ENCODE data around the gene AIP.

Gene AIP

GRCh38 chr11:67466962-67467771 is 15.7 kb upstream of the AIP start:
- TF ChIP-seq EZH2 (IDR thresholded peaks at IDR 0.05; ENCODE audit: borderline replicate concordance, low read depth, low read length, severe bottlenecking), result no peak
- TF ChIP-seq, protein P1, sequence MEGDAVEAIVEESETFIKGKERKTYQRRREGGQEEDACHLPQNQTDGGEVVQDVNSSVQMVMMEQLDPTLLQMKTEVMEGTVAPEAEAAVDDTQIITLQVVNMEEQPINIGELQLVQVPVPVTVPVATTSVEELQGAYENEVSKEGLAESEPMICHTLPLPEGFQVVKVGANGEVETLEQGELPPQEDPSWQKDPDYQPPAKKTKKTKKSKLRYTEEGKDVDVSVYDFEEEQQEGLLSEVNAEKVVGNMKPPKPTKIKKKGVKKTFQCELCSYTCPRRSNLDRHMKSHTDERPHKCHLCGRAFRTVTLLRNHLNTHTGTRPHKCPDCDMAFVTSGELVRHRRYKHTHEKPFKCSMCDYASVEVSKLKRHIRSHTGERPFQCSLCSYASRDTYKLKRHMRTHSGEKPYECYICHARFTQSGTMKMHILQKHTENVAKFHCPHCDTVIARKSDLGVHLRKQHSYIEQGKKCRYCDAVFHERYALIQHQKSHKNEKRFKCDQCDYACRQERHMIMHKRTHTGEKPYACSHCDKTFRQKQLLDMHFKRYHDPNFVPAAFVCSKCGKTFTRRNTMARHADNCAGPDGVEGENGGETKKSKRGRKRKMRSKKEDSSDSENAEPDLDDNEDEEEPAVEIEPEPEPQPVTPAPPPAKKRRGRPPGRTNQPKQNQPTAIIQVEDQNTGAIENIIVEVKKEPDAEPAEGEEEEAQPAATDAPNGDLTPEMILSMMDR (IDR thresholded peaks at IDR 0.05; ENCODE audit: borderline replicate concordance, extremely low read depth, low read length, poor library complexity, severe bottlenecking), result no peak
- ATAC-seq (ENCODE audit: insufficient read depth, low read depth) (no peak), DNase-seq (peak; percentile 4)
- H3K4me1 ChIP-seq (ENCODE audit: insufficient read depth, low read length), result peaks cover 54% of the 10 kb centered on the region
- H3K27ac ChIP-seq (ENCODE audit: low read length), result peak overlapping the region; percentile 87
- no peaks in the 10 kb centered on the region for H4K20me1 ChIP-seq (ENCODE audit: insufficient read depth, low read length)
- peak overlapping the region; percentile 95 for H3K9ac ChIP-seq (ENCODE audit: low read depth, low read length)
- H3K79me2 ChIP-seq (ENCODE audit: insufficient read depth, low read length), result peaks cover 38% of the 10 kb centered on the region
- H2AFZ ChIP-seq (ENCODE audit: low read depth, low read length), result no peak overlapping the region
- H3K36me3 ChIP-seq (ENCODE audit: insufficient read depth, low read length), result peaks cover 12% of the 10 kb centered on the region; the same call in 1 of the 2 replicates
- H3K27me3 ChIP-seq (ENCODE audit: insufficient read depth, low read length, poor library complexity), result no peaks in the 10 kb centered on the region
- H3K9me3 ChIP-seq (ENCODE audit: insufficient read depth, low read length, severe bottlenecking), result no peaks in the 10 kb centered on the region
- peak overlapping the region in 1 of 2 experiments; percentile 60; a peak in 2 of 4 replicates for H3K4me3 ChIP-seq (ENCODE audit: low read depth in 1 of 2, low read length in 2 of 2)
- peak overlapping the region; percentile 98 for H3K4me2 ChIP-seq (ENCODE audit: insufficient read depth, low read length)

- Histone ChIP-seq H3K9ac (ENCODE audit: low read depth, low read length) (peak overlapping the region; percentile 95), H3K4me1 (ENCODE audit: insufficient read depth, low read length) (peaks cover 54% of the 10 kb centered on the region)
Measured at GRCh38 chr11:67468056-67468455, 14.8 kb upstream of the AIP start.

DNA sequence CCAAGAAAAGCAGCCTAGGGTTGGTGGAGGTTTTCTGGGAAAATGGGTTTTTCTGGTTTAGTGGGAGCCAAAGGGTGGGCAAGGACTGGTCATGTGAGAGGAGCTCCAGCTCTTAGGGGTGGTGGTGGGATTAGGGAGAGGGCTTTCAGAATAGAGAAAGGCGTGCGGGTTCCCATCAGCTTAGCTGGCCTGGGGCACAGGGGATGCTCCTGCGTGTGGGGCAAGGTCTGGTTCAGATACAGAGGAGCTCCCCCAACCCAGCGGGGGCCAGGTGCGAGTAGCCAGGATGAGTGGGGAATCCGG is 14.4 kb upstream of the AIP start:
- Histone ChIP-seq H3K79me2 (ENCODE audit: insufficient read depth, low read length) (peaks cover 38% of the 10 kb centered on the region), H2AFZ (ENCODE audit: low read depth, low read length) (peak overlapping the region; percentile 74), H3K4me1 (ENCODE audit: insufficient read depth, low read length) (peaks cover 54% of the 10 kb centered on the region), H3K4me2 (ENCODE audit: insufficient read depth, low read length) (peak overlapping the region; percentile 98), H4K20me1 (ENCODE audit: insufficient read depth, low read length) (no peaks in the 10 kb centered on the region), H3K36me3 (ENCODE audit: insufficient read depth, low read length) (peaks cover 12% of the 10 kb centered on the region; the same call in 1 of the 2 replicates), H3K27me3 (ENCODE audit: insufficient read depth, low read length, poor library complexity) (no peaks in the 10 kb centered on the region), H3K9me3 (ENCODE audit: insufficient read depth, low read length, severe bottlenecking) (no peaks in the 10 kb centered on the region), H3K27ac (ENCODE audit: low read length) (peak overlapping the region; percentile 87), H3K9ac (ENCODE audit: low read depth, low read length) (peak overlapping the region; percentile 95), H3K4me3 (ENCODE audit: low read depth in 1 of 2, low read length in 2 of 2) (peak overlapping the region; percentile 60 to 90)
- DNase-seq, result no peak
- ATAC-seq (ENCODE audit: insufficient read depth, low read depth), result peak; percentile 10
- TF ChIP-seq, protein P1 (IDR thresholded peaks at IDR 0.05; ENCODE audit: borderline replicate concordance, extremely low read depth, low read length, poor library complexity, severe bottlenecking), result no peak
- TF ChIP-seq EZH2 (IDR thresholded peaks at IDR 0.05; ENCODE audit: borderline replicate concordance, low read depth, low read length, severe bottlenecking), result no peak

More at GRCh38 chr11:67468056-67468455, 14.8 kb upstream of the AIP start:
- H4K20me1 ChIP-seq (ENCODE audit: insufficient read depth, low read length), result no peaks in the 10 kb centered on the region
- H3K36me3 ChIP-seq (ENCODE audit: insufficient read depth, low read length), result peaks cover 12% of the 10 kb centered on the region; the same call in 1 of the 2 replicates
- H3K79me2 ChIP-seq (ENCODE audit: insufficient read depth, low read length), result peaks cover 38% of the 10 kb centered on the region
- no peaks in the 10 kb centered on the region for H3K9me3 ChIP-seq (ENCODE audit: insufficient read depth, low read length, severe bottlenecking)
- peak overlapping the region; percentile 60 to 90 for H3K4me3 ChIP-seq (ENCODE audit: low read depth in 1 of 2, low read length in 2 of 2)
- ATAC-seq (ENCODE audit: insufficient read depth, low read depth), result no peak
- H3K4me2 ChIP-seq (ENCODE audit: insufficient read depth, low read length), result peak overlapping the region; percentile 98
- peak overlapping the region; percentile 74; the same call in 1 of the 2 replicates for H2AFZ ChIP-seq (ENCODE audit: low read depth, low read length)
- H3K27me3 ChIP-seq (ENCODE audit: insufficient read depth, low read length, poor library complexity), result no peaks in the 10 kb centered on the region
- TF ChIP-seq, protein P1 (IDR thresholded peaks at IDR 0.05; ENCODE audit: borderline replicate concordance, extremely low read depth, low read length, poor library complexity, severe bottlenecking), result no peak
- no peak for TF ChIP-seq EZH2 (IDR thresholded peaks at IDR 0.05; ENCODE audit: borderline replicate concordance, low read depth, low read length, severe bottlenecking)
- peak overlapping the region; percentile 87 for H3K27ac ChIP-seq (ENCODE audit: low read length)
- peak; percentile 12 for DNase-seq

Measured in DND-41 (cell line).